PC-3 (cell line): ENCODE measurements around the gene DCHS2.

Experiments
- EZH2phosphoT487 ChIP-seq: fragments of 300-600 bp; sonication (generic); IDR thresholded peaks from 2 replicates; pipeline ENCODE4 v1.6.1; 2018; ENCODE audit warnings: mild to moderate bottlenecking, antibody characterized with exemption, low read length, borderline replicate concordance
- TF ChIP-seq, protein P1 (sequence below): fragments of 300-600 bp; sonication (generic); conservative IDR thresholded peaks from 2 replicates; pipeline ENCODE4 v1.5.1; 2017; ENCODE audit warnings: antibody characterized with exemption, low read depth, mild to moderate bottlenecking, low read length

- TF ChIP-seq, protein P1, sequence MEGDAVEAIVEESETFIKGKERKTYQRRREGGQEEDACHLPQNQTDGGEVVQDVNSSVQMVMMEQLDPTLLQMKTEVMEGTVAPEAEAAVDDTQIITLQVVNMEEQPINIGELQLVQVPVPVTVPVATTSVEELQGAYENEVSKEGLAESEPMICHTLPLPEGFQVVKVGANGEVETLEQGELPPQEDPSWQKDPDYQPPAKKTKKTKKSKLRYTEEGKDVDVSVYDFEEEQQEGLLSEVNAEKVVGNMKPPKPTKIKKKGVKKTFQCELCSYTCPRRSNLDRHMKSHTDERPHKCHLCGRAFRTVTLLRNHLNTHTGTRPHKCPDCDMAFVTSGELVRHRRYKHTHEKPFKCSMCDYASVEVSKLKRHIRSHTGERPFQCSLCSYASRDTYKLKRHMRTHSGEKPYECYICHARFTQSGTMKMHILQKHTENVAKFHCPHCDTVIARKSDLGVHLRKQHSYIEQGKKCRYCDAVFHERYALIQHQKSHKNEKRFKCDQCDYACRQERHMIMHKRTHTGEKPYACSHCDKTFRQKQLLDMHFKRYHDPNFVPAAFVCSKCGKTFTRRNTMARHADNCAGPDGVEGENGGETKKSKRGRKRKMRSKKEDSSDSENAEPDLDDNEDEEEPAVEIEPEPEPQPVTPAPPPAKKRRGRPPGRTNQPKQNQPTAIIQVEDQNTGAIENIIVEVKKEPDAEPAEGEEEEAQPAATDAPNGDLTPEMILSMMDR: no peak
- no peak for TF ChIP-seq EZH2phosphoT487
Observed at GRCh38 chr4:154343651-154344050, 147.9 kb downstream of the DCHS2 start.
